HL-60/S4 (cell line): ENCODE measurements around the gene VSTM2L.

Source experiments
- in situ Hi-C: fragments of 300-500 bp; cut with MboI; formaldehyde crosslinking; loops from 2 replicates; pipeline ENCODE4 v1.14.3; 2022; ENCODE audit warnings: low sequenced_read_pairs

The VSTM2L gene

GRCh38 chr20:37878835-37879599 is 23.9 kb upstream of the VSTM2L start:
- in situ Hi-C loops: no loop called here

GRCh38 chr20:37879843-37880242 is 23.1 kb upstream of the VSTM2L start:
- in situ Hi-C loops: no loop called here

- in situ Hi-C loops: no loop called here
Measured at GRCh38 chr20:37880726-37881591, 22.0 kb upstream of the VSTM2L start.

- in situ Hi-C loops: no loop called here
Measured at GRCh38 chr20:37881601-37882343, 21.2 kb upstream of the VSTM2L start.

- in situ Hi-C loops: no loop called here
Measured at GRCh38 chr20:37882961-37883712, 19.8 kb upstream of the VSTM2L start.

GRCh38 chr20:37885042-37885441 is 17.9 kb upstream of the VSTM2L start:
- in situ Hi-C loops: no loop called here

GRCh38 chr20:37885593-37886503 is 17.1 kb upstream of the VSTM2L start:
- in situ Hi-C loops: no loop called here

GRCh38 chr20:37886851-37887297 is 16.1 kb upstream of the VSTM2L start:
- in situ Hi-C loops: no loop called here

GRCh38 chr20:37888641-37889040 is 14.3 kb upstream of the VSTM2L start:
- in situ Hi-C loops: no loop called here

GRCh38 chr20:37890108-37890507 is 12.8 kb upstream of the VSTM2L start:
- in situ Hi-C loops: no loop called here

GRCh38 chr20:37890643-37891042 is 12.3 kb upstream of the VSTM2L start:
- in situ Hi-C loops: no loop called here

- in situ Hi-C loops: no loop called here
Measured at GRCh38 chr20:37892001-37892400, 10.9 kb upstream of the VSTM2L start.

- in situ Hi-C loops: no loop called here
Measured at GRCh38 chr20:37893566-37894241, 9.2 kb upstream of the VSTM2L start.

- in situ Hi-C loops: no loop called here
Measured at GRCh38 chr20:37894454-37894853, 8.5 kb upstream of the VSTM2L start.

- in situ Hi-C loops: no loop called here
Measured at GRCh38 chr20:37895166-37895565, 7.8 kb upstream of the VSTM2L start.

GRCh38 chr20:37896932-37897548 is 5.9 kb upstream of the VSTM2L start:
- in situ Hi-C loops: no loop called here

- in situ Hi-C loops: no loop called here
Measured at GRCh38 chr20:37898233-37899104, 4.5 kb upstream of the VSTM2L start.
